SK-N-SH (cell line): ENCODE results near the gene ISYNA1.

ENCODE experiments used
- EP300 ChIP-seq, 2 experiments: IDR thresholded peaks; 2 replicates each; pipeline versions ENCODE4 v1.4.0 to v1.6.1; 2012; ENCODE audit warnings: borderline replicate concordance in 1 of 2, low read depth in 1 of 2, low read length in 1 of 2
- POLR2AphosphoS5 ChIP-seq: IDR thresholded peaks from 2 replicates; pipeline ENCODE4 v1.6.1; 2012; ENCODE audit warnings: low read depth, low read length
- RAD21 ChIP-seq: IDR thresholded peaks from 2 replicates; pipeline ENCODE4 v1.6.1; 2012; ENCODE audit warnings: mild to moderate bottlenecking, low read length
- USF1 ChIP-seq: IDR thresholded peaks from 2 replicates; pipeline ENCODE4 v1.4.0; 2012; ENCODE audit warnings: low read depth, borderline replicate concordance
- TF ChIP-seq, protein P1 (sequence below): fragments of 200-600 bp; sonication (generic); IDR thresholded peaks from 2 replicates; pipeline ENCODE4 v1.6.1; 2017; ENCODE audit warnings: antibody characterized with exemption, mild to moderate bottlenecking, moderate library complexity

DNA sequence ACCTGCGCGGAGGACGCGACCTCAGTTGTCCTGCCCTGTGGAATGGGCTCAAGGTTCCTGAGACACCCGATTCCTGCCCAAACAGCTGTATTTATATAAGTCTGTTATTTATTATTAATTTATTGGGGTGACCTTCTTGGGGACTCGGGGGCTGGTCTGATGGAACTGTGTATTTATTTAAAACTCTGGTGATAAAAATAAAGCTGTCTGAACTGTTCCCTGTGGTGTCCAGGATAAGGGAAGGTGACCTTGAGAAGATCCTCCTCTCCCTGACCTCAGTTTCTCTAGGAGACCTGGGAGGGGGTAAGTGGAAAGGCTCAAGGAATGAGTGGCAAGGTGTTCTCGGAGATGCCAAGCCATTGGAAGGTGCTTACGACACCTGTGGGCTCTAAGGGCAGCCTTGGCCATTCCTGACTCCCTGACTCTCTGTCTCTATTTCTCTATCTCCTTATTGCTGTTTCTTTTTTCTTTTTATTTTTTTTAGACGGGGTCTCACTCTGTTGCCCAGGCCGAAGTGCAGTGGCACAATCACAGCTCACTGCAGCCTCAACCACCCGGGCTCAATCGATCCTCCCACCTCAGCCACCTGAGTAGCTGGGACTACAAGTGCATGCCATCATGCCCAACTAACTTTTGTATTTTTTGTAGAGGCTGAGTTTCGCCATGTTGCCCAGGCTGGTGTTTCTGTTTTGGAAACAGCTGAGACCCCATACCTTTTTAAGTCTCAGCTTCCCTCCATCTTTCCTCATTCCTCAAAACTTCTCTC is 48.8 kb downstream of the ISYNA1 start:
- no peak for TF ChIP-seq RAD21
- no peak for TF ChIP-seq POLR2AphosphoS5
- no peak for TF ChIP-seq EP300 (IDR thresholded peaks at IDR 0.05; ENCODE audit: borderline replicate concordance in 1 of 2, low read depth in 1 of 2, low read length in 1 of 2)
- no peak for TF ChIP-seq USF1
- TF ChIP-seq, protein P1, sequence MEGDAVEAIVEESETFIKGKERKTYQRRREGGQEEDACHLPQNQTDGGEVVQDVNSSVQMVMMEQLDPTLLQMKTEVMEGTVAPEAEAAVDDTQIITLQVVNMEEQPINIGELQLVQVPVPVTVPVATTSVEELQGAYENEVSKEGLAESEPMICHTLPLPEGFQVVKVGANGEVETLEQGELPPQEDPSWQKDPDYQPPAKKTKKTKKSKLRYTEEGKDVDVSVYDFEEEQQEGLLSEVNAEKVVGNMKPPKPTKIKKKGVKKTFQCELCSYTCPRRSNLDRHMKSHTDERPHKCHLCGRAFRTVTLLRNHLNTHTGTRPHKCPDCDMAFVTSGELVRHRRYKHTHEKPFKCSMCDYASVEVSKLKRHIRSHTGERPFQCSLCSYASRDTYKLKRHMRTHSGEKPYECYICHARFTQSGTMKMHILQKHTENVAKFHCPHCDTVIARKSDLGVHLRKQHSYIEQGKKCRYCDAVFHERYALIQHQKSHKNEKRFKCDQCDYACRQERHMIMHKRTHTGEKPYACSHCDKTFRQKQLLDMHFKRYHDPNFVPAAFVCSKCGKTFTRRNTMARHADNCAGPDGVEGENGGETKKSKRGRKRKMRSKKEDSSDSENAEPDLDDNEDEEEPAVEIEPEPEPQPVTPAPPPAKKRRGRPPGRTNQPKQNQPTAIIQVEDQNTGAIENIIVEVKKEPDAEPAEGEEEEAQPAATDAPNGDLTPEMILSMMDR, result no peak
